Measurements from ENCODE around the gene MMP25. TPM values are rescaled to one million over a fixed set of nuclear protein-coding genes. Genes with fewer than 3 reads are reported as not detected.

Gene MMP25
- total and polyA plus RNA-seq, 9 of the 15 experiments (the other 6 are each of a cell fraction or from before 2014, with no cell fraction given), result 0.03 to 0.04 TPM; not detected in 7

GRCh38 chr16:3027983-3028715 lies 18.2 kb upstream of the MMP25 start (continued):
- no peak for TF ChIP-seq ZNF253 (CRISPR knock-in tag; conservative IDR thresholded peaks at IDR 0.05)
- TF ChIP-seq TAF9B (IDR thresholded peaks at IDR 0.05; ENCODE audit: partially characterized antibody), result no peak
- TF ChIP-seq DACH1 (IDR thresholded peaks at IDR 0.05; ENCODE audit: partially characterized antibody), result no peak
- no peak for TF ChIP-seq ARID3A (IDR thresholded peaks at IDR 0.05; ENCODE audit: borderline replicate concordance, low read depth, low read length)
- no peak for TF ChIP-seq ZNF76 (CRISPR knock-in tag; IDR thresholded peaks at IDR 0.05; ENCODE audit: borderline replicate concordance)
- TF ChIP-seq PHB (CRISPR knock-in tag; IDR thresholded peaks at IDR 0.05), result no peak
- no peak for TF ChIP-seq ZNF778 (CRISPR knock-in tag; IDR thresholded peaks at IDR 0.05)
- no peak for TF ChIP-seq NR2C2 (CRISPR knock-in tag; IDR thresholded peaks at IDR 0.05)
- no peak for TF ChIP-seq NR2C2 (tag; IDR thresholded peaks at IDR 0.05)
- no peak for TF ChIP-seq HOMEZ (CRISPR knock-in tag; IDR thresholded peaks at IDR 0.05)
- no peak for TF ChIP-seq HMGXB4 (CRISPR knock-in tag; IDR thresholded peaks at IDR 0.05)
- TF ChIP-seq GMEB1 (CRISPR knock-in tag; IDR thresholded peaks at IDR 0.05), result no peak
- peak; percentile 94 for TF ChIP-seq CTCFL (IDR thresholded peaks at IDR 0.05; ENCODE audit: borderline replicate concordance, insufficient read depth, low read depth, low read length, poor library complexity, severe bottlenecking)
- no peak for TF ChIP-seq MYBL2 (IDR thresholded peaks at IDR 0.05; ENCODE audit: low read depth)
- no peak for TF ChIP-seq MYBL2 (CRISPR knock-in tag; IDR thresholded peaks at IDR 0.05; ENCODE audit: borderline replicate concordance)
- TF ChIP-seq SAP30 (IDR thresholded peaks at IDR 0.05; ENCODE audit: borderline replicate concordance, insufficient read depth, low read depth, low read length, poor library complexity, severe bottlenecking), result no peak
- no peak for TF ChIP-seq CREBBP (IDR thresholded peaks at IDR 0.05; ENCODE audit: low read depth, low read length)

Measured in K562 (cell line).